ENCODE results near the gene KREMEN1. TPM values are rescaled to one million over a fixed set of nuclear protein-coding genes. Genes with fewer than 3 reads are reported as not detected.
A peak's percentile ranks its signal among the peaks of the same experiment; 100 is the strongest.

KREMEN1 gene
- total and polyA plus RNA-seq, 2 of the 4 experiments (the other 2 are of a cell fraction): 2.9 to 4.6 TPM

GRCh38 chr22:29028468-29028867 lies 44.4 kb upstream of the KREMEN1 start:
- Histone ChIP-seq H3K9me3 (ENCODE audit: control insufficient read depth, insufficient read depth, low read length) (no peaks in the 10 kb centered on the region), H2BK120ac (ENCODE audit: low read depth, low read length) (no peak overlapping the region), H2BK15ac (ENCODE audit: low read depth, low read length) (no peak overlapping the region), H3K4ac (ENCODE audit: low read depth, low read length) (no peak overlapping the region), H3K9ac (ENCODE audit: low read depth, low read length) (no peak overlapping the region), H3K4me1 (ENCODE audit: control insufficient read depth, insufficient read depth, low read length) (peaks cover 18% of the 10 kb centered on the region), H2AK9ac (replicated peaks; ENCODE audit: low read depth, low read length, poor library complexity) (no peak overlapping the region), H3K36me3 (ENCODE audit: control insufficient read depth, insufficient read depth, low read length) (no peaks in the 10 kb centered on the region), H3K4me2 (ENCODE audit: low read depth, low read length) (no peak overlapping the region), H3K9me1 (ENCODE audit: insufficient read depth, low read length) (peaks cover 18% of the 10 kb centered on the region), H3K56ac (ENCODE audit: extremely low read depth, insufficient read depth, low read length) (no peak overlapping the region), H4K91ac (ENCODE audit: insufficient read depth, low read depth, low read length) (no peak overlapping the region), H4K8ac (ENCODE audit: low read depth in 2 of 2, low read length in 2 of 2) (no peak overlapping the region), H2BK5ac (ENCODE audit: low read depth, low read length, poor library complexity, severe bottlenecking) (no peak overlapping the region), H2AFZ (replicated peaks; ENCODE audit: low read length, poor library complexity) (no peak overlapping the region), H3K18ac (ENCODE audit: low read depth, low read length) (no peak overlapping the region), H2BK20ac (ENCODE audit: low read depth, low read length) (no peak overlapping the region), H3K27ac (ENCODE audit: insufficient read depth, low read length) (no peak overlapping the region), H3K4me3 (ENCODE audit: insufficient read depth, low read depth, low read length) (no peak overlapping the region), H4K20me1 (ENCODE audit: insufficient read depth, low read length) (no peaks in the 10 kb centered on the region), H4K5ac (ENCODE audit: low read depth, low read length) (no peak overlapping the region), H3K23ac (ENCODE audit: low read depth, low read length) (no peak overlapping the region), H2AK5ac (ENCODE audit: low read depth, low read length) (no peak overlapping the region), H3K79me1 (ENCODE audit: low read depth in 1 of 2, low read length in 2 of 2) (peaks cover 10 to 17% of the 10 kb centered on the region in 2 experiments; a peak in 3 of 4 replicates), H3K14ac (replicated peaks; ENCODE audit: low read depth, low read length) (no peak overlapping the region), H3K27me3 (ENCODE audit: control insufficient read depth, insufficient read depth, low read length) (no peaks in the 10 kb centered on the region)
- no peak for DNase-seq
- in situ Hi-C loops (cut with MboI; ENCODE audit: low sequenced_read_pairs): no loop called here
- BruUV-seq (replicated peaks): no TSS peak
- no peak for TF ChIP-seq RFX5 (IDR thresholded peaks at IDR 0.05; ENCODE audit: low read depth, low read length)
- TF ChIP-seq CEBPB (IDR thresholded peaks at IDR 0.05; ENCODE audit: low read depth, low read length): peak; percentile 19; the same call in 1 of the 2 replicates
- TF ChIP-seq POLR2A (IDR thresholded peaks at IDR 0.05; ENCODE audit: low read depth, low read length): no peak
- no peak for TF ChIP-seq MAZ (IDR thresholded peaks at IDR 0.05; ENCODE audit: borderline replicate concordance, low read depth, low read length)
- TF ChIP-seq CTCF (conservative IDR thresholded peaks at IDR 0.05; ENCODE audit: low read depth, low read length): no peak
- no peak for TF ChIP-seq RAD21 (IDR thresholded peaks at IDR 0.05; ENCODE audit: low read length)
- ATAC-seq (ENCODE audit: low read depth): no peak
- ChIA-PET CTCF (interaction anchor here (1.0 to 1.3 kb wide), 2 partner anchors 9 to 173 kb away, joined by 3 to 4 read pairs; no protein-coding TSS in a partner anchor), POLR2A (ENCODE audit: unreplicated experiment) (no interaction called here)
- intact Hi-C loops (cut with micrococcal nuclease): no loop called here
- dilution Hi-C loops (cut with HindIII; ENCODE audit: low sequenced_read_pairs, unreplicated experiment): no loop called here
- WGBS, 2 experiments (ENCODE audit: extremely low coverage in 2 of 2, insufficient read length in 1 of 2): 83% methylated on average over 2 of the region's 4 CpGs; no CpG with 5 or more reads in 1 of the 2 experiments
